Endothelial cell (in vitro differentiated cells): ENCODE results near the gene PTTG1IP. TPM values are rescaled to one million over a fixed set of nuclear protein-coding genes. Genes with fewer than 3 reads are reported as not detected.
A peak's percentile ranks its signal among the peaks of the same experiment; 100 is the strongest.

Experiments used
- DNase-seq: peaks from one replicate; pipeline ENCODE4 v3.0.0; 2021; ENCODE audit warnings: low spot score
- H3K27ac Mint-ChIP-seq: one replicate; pipeline ENCODE4 v1.8.0; 2021; ENCODE audit warnings: mixed read lengths, inconsistent platforms; ENCODE audit not compliant: unreplicated experiment
- H3K27me3 Mint-ChIP-seq: one replicate; pipeline ENCODE4 v1.8.0; 2021; ENCODE audit warnings: mild to moderate bottlenecking, moderate library complexity, mixed read lengths, inconsistent platforms; ENCODE audit not compliant: unreplicated experiment
- H3K36me3 Mint-ChIP-seq: one replicate; pipeline ENCODE4 v1.8.0; 2021; ENCODE audit warnings: mild to moderate bottlenecking, low read depth, mixed read lengths, inconsistent platforms; ENCODE audit not compliant: unreplicated experiment
- H3K4me1 Mint-ChIP-seq: one replicate; pipeline ENCODE4 v1.8.0; 2021; ENCODE audit warnings: mild to moderate bottlenecking, mixed read lengths, inconsistent platforms; ENCODE audit not compliant: unreplicated experiment
- H3K4me3 Mint-ChIP-seq: one replicate; pipeline ENCODE4 v1.8.0; 2021; ENCODE audit warnings: mild to moderate bottlenecking, mixed read lengths, inconsistent platforms; ENCODE audit not compliant: unreplicated experiment
- H3K9me3 Mint-ChIP-seq: one replicate; pipeline ENCODE4 v1.8.0; 2021; ENCODE audit warnings: mixed read lengths, inconsistent platforms; ENCODE audit not compliant: unreplicated experiment
- CTCF ChIP-seq: fragments of 200-600 bp; sonication (generic); IDR thresholded peaks from one replicate; pipeline ENCODE4 v1.5.0; 2021; ENCODE audit warnings: antibody characterized with exemption; ENCODE audit not compliant: unreplicated experiment
- total RNA-seq: library from RNA; stranded (reverse); fragmentation: NEBNext Ultra II Directional; extraction: Animal tissue kit (Norgen Biotek cat#: 25700); gene quantifications from one replicate; pipeline ENCODE4 v1.2.1, GENCODE V29; 2021; ENCODE audit not compliant: unreplicated experiment

The PTTG1IP gene
- total RNA-seq, 1 donor from 2014 or later = 223 TPM

- no peaks in the 10 kb centered on the region for H3K9me3 Mint-ChIP-seq
- peaks cover 10% of the 10 kb centered on the region for H3K36me3 Mint-ChIP-seq
- H3K27me3 Mint-ChIP-seq = peaks cover 12% of the 10 kb centered on the region
- no peak for TF ChIP-seq CTCF
- H3K4me3 Mint-ChIP-seq = no peak overlapping the region
- no peak for DNase-seq
- peaks cover 2% of the 10 kb centered on the region for H3K4me1 Mint-ChIP-seq
- H3K27ac Mint-ChIP-seq = no peak overlapping the region
Measured at GRCh38 chr21:44907225-44907965, 33.9 kb upstream of the PTTG1IP start.

DNA sequence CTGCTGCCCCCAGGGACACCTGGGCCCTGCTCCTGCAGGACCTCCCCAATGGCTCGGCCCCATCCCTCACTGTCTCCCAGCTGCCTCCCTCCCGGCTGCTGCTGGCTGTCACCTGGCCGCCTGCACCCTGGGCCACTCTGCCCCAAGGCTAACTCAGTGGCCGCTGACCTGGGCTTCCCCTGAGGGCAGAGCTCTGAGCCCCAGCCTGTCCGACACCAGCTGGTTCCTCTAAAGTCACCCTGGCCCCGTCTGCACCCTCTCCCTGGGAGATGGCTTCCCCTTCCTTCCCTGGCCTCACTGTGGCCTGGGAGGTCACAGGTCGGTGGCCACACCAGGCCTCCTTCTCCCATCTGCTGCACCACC lies 32.2 kb upstream of the PTTG1IP start:
- no peak overlapping the region for H3K4me3 Mint-ChIP-seq
- peaks cover 2% of the 10 kb centered on the region for H3K4me1 Mint-ChIP-seq
- H3K9me3 Mint-ChIP-seq = no peaks in the 10 kb centered on the region
- DNase-seq = no peak
- H3K27me3 Mint-ChIP-seq = peaks cover 12% of the 10 kb centered on the region
- no peak for TF ChIP-seq CTCF
- no peak overlapping the region for H3K27ac Mint-ChIP-seq
- H3K36me3 Mint-ChIP-seq = peaks cover 10% of the 10 kb centered on the region

DNA sequence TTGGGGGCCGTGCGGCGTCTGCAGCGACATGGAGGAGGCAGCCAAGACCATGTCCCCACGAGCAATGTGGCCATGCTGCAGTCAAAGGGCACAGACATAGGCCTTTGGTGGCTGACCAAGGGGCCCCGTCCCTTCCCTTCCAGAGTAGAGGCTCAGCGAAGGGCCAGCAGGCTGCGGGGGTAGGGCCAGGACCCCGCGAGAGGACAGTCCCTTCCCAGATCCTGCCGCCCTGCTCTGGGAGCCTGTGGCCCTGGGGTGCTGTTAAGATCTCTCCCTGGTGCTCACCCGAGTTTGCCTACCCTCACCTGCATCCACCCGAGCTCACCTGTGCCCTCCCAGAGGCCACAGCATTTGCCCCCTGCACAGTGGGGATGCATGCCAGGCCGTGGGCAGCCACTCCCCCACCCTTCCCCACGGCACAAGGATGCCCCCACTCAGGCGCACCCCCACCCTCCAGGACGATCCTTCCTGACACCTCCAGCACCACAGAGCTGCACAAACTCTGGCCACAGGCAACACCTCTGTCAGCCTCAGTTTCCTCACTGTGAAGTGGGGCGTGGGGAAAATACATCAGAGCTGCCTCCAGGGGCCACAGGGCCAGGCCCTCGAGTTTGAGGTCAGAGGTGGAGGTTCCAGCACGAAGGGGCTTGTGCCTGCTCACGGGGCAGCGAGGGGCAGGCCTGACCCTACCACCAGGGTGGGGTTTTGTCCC lies 31.7 kb upstream of the PTTG1IP start:
- peaks cover 10% of the 10 kb centered on the region for H3K36me3 Mint-ChIP-seq
- H3K27ac Mint-ChIP-seq = no peak overlapping the region
- TF ChIP-seq CTCF = no peak
- peaks cover 12% of the 10 kb centered on the region for H3K27me3 Mint-ChIP-seq
- no peak for DNase-seq
- H3K4me1 Mint-ChIP-seq = peaks cover 2% of the 10 kb centered on the region
- H3K9me3 Mint-ChIP-seq = no peaks in the 10 kb centered on the region
- no peak overlapping the region for H3K4me3 Mint-ChIP-seq

DNA sequence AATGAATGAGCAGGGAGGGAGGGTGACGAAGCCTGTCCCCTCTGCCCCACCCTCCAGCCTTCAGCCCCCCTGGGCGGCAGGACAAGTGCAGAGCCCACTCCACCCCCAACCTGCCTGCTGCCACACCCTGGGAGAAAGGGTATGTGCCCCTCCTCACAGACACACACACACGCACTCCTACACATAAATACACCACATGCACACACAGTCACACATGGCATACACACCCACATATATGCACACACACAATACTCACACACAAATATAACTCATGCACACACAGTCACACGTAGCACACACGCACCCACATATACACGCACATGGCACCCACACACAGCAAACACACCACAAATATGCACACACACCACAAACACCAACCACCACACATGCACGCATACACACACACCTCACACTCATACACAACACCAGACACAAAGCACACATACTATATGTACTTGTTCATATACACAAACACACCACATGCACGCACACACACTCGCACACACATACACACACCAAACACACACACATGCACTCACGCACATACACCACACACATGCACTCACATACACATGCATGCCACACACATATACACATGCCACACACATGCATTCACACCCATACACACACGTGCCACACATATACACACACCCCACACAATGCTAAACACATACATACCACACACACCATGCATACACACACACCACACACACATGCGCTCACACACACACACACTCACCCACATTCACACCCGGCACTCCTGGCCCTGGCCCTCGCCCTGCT lies 30.8 kb upstream of the PTTG1IP start:
- peaks cover 8% of the 10 kb centered on the region for H3K27me3 Mint-ChIP-seq

More for the DNA sequence above, 30.8 kb upstream of the PTTG1IP start:
- H3K4me3 Mint-ChIP-seq = peak overlapping the region; percentile 42
- no peak for TF ChIP-seq CTCF
- H3K4me1 Mint-ChIP-seq = peaks cover 2% of the 10 kb centered on the region
- peaks cover 10% of the 10 kb centered on the region for H3K36me3 Mint-ChIP-seq
- no peaks in the 10 kb centered on the region for H3K9me3 Mint-ChIP-seq
- peak overlapping the region; percentile 68 for H3K27ac Mint-ChIP-seq
- DNase-seq = no peak
